IPS-18a (cell line): Measurements from ENCODE around the gene RNF213.

Experiments
- H3K27ac ChIP-seq: one replicate; pipeline ENCODE4 v1.5.1; 2013; ENCODE audit warnings: low read length
- H3K27me3 ChIP-seq: one replicate; pipeline ENCODE4 v1.6.1; 2013; ENCODE audit warnings: mild to moderate bottlenecking, low read length; ENCODE audit not compliant: control insufficient read depth, insufficient read depth
- H3K36me3 ChIP-seq: one replicate; pipeline ENCODE4 v1.6.1; 2013; ENCODE audit warnings: low read depth, low read length; ENCODE audit not compliant: control insufficient read depth
- H3K4me1 ChIP-seq: one replicate; pipeline ENCODE4 v1.6.1; 2013; ENCODE audit warnings: low read depth, low read length; ENCODE audit not compliant: control insufficient read depth
- H3K4me3 ChIP-seq: one replicate; pipeline ENCODE4 v1.5.1; 2013; ENCODE audit warnings: low read length
- H3K9ac ChIP-seq: one replicate; pipeline ENCODE4 v1.6.1; 2013; ENCODE audit warnings: mild to moderate bottlenecking, low read length, moderate library complexity
- H3K9me3 ChIP-seq: one replicate; pipeline ENCODE4 v1.6.1; 2013; ENCODE audit warnings: low read depth, low read length; ENCODE audit not compliant: control insufficient read depth

The RNF213 gene

DNA sequence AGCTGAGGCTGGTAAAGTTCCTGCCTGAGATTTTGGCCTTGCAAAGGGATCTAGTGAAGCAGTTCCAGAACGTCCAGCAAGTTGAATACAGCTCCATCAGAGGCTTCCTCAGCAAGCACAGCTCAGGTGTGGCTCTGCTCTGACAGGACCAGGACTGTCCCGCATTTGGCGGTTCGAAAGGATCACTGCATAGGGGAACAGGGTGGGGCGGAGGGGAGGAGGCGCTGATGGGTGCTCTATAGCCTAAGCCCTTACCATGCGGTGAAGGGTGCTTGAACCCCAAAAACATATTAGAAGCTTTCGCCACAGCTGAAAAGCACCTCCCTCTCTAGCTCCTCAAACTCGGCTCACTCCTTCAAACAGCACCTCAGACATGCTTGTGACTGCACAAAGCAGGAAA lies 124.4 kb downstream of the RNF213 start:
- no peaks in the 10 kb centered on the region for H3K9me3 ChIP-seq

DNA sequence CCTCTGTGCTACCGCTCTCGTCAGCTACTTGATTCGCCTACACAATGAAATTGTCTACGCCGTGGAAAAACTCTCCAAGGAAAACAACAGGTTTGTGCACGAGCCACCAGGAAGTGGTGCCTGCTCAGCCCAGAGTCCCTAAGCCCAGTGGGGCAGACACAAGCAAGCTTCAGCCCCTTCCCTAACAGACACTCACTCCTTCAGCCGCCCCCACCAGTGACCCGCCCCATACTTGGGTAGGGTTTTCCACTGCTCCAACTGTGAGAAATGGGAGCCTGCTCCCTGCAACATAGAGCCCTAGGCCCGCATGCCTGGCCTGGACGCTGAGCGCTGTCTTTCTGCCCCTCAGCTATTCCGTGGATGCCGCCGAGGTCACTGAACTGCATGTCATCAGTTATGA lies 125.7 kb downstream of the RNF213 start:
- Histone ChIP-seq H3K9ac (no peak overlapping the region), H3K27me3 (no peaks in the 10 kb centered on the region), H3K27ac (no peak overlapping the region), H3K4me3 (no peak overlapping the region), H3K9me3 (no peaks in the 10 kb centered on the region), H3K4me1 (no peaks in the 10 kb centered on the region), H3K36me3 (peaks cover 60% of the 10 kb centered on the region)

More for the DNA sequence above, 124.4 kb downstream of the RNF213 start:
- no peak overlapping the region for H3K27ac ChIP-seq
- H3K4me3 ChIP-seq = no peak overlapping the region
- no peak overlapping the region for H3K9ac ChIP-seq
- H3K27me3 ChIP-seq = no peaks in the 10 kb centered on the region
- H3K4me1 ChIP-seq = no peaks in the 10 kb centered on the region
- H3K36me3 ChIP-seq = peaks cover 71% of the 10 kb centered on the region

- Histone ChIP-seq H3K27ac (no peak overlapping the region), H3K4me3 (no peak overlapping the region), H3K9me3 (no peaks in the 10 kb centered on the region), H3K4me1 (no peaks in the 10 kb centered on the region), H3K9ac (no peak overlapping the region), H3K27me3 (no peaks in the 10 kb centered on the region), H3K36me3 (peaks cover 55% of the 10 kb centered on the region)
These were observed 126.4 kb downstream of the RNF213 start for GRCh38 chr17:80387071-80387470.

- H3K36me3 ChIP-seq = peaks cover 53% of the 10 kb centered on the region
These were observed 127.5 kb downstream of the RNF213 start for GRCh38 chr17:80388175-80388574.

GRCh38 chr17:80388601-80389000 lies 127.9 kb downstream of the RNF213 start:
- Histone ChIP-seq H3K9me3 (no peaks in the 10 kb centered on the region), H3K27me3 (no peaks in the 10 kb centered on the region), H3K9ac (no peak overlapping the region), H3K4me1 (no peaks in the 10 kb centered on the region), H3K36me3 (peaks cover 54% of the 10 kb centered on the region), H3K27ac (no peak overlapping the region), H3K4me3 (no peak overlapping the region)

More at GRCh38 chr17:80388175-80388574, 127.5 kb downstream of the RNF213 start:
- H3K27ac ChIP-seq = no peak overlapping the region
- H3K9ac ChIP-seq = no peak overlapping the region
- H3K4me3 ChIP-seq = no peak overlapping the region
- H3K9me3 ChIP-seq = no peaks in the 10 kb centered on the region
- no peaks in the 10 kb centered on the region for H3K4me1 ChIP-seq
- H3K27me3 ChIP-seq = no peaks in the 10 kb centered on the region

DNA sequence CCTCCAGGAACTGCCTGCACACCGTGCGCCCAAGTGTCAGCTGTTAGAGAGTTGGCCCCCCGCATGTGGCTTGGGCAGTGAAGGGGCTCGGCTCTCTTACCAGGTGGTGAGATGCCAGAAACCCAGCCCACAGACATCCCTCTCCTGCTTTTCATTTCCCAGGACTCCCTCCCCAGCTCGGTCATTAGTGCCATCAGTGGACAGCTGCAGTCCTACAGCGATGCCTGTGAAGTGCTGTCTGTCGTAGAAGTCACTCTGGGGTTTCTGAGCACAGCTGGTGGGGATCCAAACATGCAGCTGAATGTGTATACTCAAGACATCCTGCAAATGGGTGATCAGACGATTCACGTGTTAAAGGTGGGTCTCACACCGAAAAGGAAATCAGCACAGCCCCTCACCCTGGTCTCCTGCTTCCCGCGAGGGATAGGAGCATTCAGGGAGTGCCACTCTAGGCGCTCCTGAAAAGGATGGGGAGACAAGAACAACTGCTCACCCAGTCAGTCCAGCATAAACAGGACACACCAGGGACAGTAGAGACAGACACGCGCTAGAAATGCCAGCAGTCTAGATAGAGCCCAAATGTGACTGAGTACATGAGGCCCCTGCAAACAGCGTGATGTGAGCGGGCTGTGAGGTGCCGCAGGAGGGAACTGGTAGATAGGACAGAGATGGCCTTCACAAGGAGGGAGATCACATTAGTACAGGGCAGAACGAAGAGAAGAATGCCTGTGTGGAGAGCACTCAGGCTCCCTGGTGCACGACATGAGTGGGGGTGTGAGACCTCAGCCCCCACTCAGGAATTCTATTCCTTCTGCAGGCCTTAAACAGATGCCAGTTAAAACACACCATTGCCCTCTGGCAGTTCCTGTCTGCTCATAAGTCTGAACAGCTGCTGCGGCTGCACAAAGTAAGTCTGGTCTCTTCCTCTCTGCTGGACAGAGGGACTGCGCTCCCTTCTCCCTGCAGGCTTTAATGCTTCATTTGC lies 128.7 kb downstream of the RNF213 start:
- no peak overlapping the region for H3K27ac ChIP-seq

DNA sequence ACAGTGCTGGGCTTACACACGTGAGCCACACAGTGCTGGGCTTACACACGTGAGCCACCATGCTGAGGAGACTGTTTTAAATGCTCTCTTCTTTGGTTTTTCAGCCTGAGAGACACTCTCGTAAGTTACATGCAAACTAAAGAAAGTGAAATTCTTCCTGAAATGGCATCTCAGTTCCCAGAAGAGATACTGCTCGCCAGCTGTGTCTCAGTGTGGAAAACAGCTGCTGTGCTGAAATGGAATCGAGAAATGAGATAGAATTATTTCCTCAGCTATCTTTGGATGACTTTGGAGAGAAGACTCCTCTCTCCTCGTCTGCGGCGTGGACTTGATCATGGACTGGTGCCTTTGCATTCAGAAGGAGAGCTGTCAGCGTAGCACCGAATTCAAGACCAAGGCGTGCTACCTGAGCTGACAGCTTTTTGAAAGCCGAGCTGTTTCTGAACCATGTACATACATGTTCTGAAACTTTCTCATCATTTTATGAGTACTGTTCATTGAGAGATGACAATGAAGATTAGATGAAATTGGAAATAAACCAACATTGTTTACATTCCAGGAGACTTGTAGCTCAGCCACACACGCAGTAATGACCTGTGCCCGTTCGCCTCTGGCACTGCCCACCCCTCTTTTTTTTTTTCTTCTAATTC lies 132.7 kb downstream of the RNF213 start:
- H3K4me3 ChIP-seq = no peak overlapping the region
- no peak overlapping the region for H3K9ac ChIP-seq
- H3K27ac ChIP-seq = no peak overlapping the region
- peaks cover 8% of the 10 kb centered on the region for H3K4me1 ChIP-seq
- H3K9me3 ChIP-seq = no peaks in the 10 kb centered on the region
- H3K36me3 ChIP-seq = peaks cover 35% of the 10 kb centered on the region
- no peaks in the 10 kb centered on the region for H3K27me3 ChIP-seq

More for the DNA sequence above, 128.7 kb downstream of the RNF213 start:
- H3K9ac ChIP-seq = no peak overlapping the region
- H3K9me3 ChIP-seq = no peaks in the 10 kb centered on the region
- H3K27me3 ChIP-seq = no peaks in the 10 kb centered on the region
- no peaks in the 10 kb centered on the region for H3K4me1 ChIP-seq
- H3K36me3 ChIP-seq = peaks cover 56% of the 10 kb centered on the region
- no peak overlapping the region for H3K4me3 ChIP-seq

GRCh38 chr17:80393961-80394360 lies 133.3 kb downstream of the RNF213 start:
- no peak overlapping the region for H3K4me3 ChIP-seq
- H3K36me3 ChIP-seq = peaks cover 29% of the 10 kb centered on the region
- H3K27ac ChIP-seq = no peak overlapping the region
- no peaks in the 10 kb centered on the region for H3K27me3 ChIP-seq
- H3K9ac ChIP-seq = no peak overlapping the region
- peaks cover 8% of the 10 kb centered on the region for H3K4me1 ChIP-seq
- no peaks in the 10 kb centered on the region for H3K9me3 ChIP-seq

- no peak overlapping the region for H3K4me3 ChIP-seq
- no peak overlapping the region for H3K27ac ChIP-seq
- H3K27me3 ChIP-seq = no peaks in the 10 kb centered on the region
- no peaks in the 10 kb centered on the region for H3K9me3 ChIP-seq
- H3K36me3 ChIP-seq = peaks cover 22% of the 10 kb centered on the region
- H3K9ac ChIP-seq = no peak overlapping the region
- H3K4me1 ChIP-seq = peaks cover 8% of the 10 kb centered on the region
These were observed 134.1 kb downstream of the RNF213 start for GRCh38 chr17:80394629-80395216.

GRCh38 chr17:80395402-80396151 lies 134.9 kb downstream of the RNF213 start:
- Histone ChIP-seq H3K36me3 (peaks cover 16% of the 10 kb centered on the region), H3K27me3 (no peaks in the 10 kb centered on the region), H3K9me3 (no peaks in the 10 kb centered on the region), H3K4me1 (peaks cover 8% of the 10 kb centered on the region), H3K9ac (no peak overlapping the region), H3K4me3 (no peak overlapping the region), H3K27ac (no peak overlapping the region)
